Ovary (tissue), 9 donors: ENCODE measurements around the gene ORMDL2. TPM values are rescaled to one million over a fixed set of nuclear protein-coding genes. Genes with fewer than 3 reads are reported as not detected.

ENCODE experiments used
- DNase-seq, 5 donors: peaks; one replicate each; pipeline ENCODE4 v3.0.0-alpha.2; 2019 to 2020
- H3K27ac ChIP-seq, 2 donors: fragments of 200-600 bp; one replicate each; pipeline versions ENCODE4 v1.5.1 to v1.8.0; 2019 to 2022
- H3K27me3 ChIP-seq: fragments of 200-600 bp; one replicate; pipeline ENCODE4 v1.8.0; 2022
- H3K36me3 ChIP-seq: fragments of 200-600 bp; sonication (generic); one replicate; pipeline ENCODE4 v1.5.1; 2019
- H3K4me1 ChIP-seq: one replicate; pipeline ENCODE4 v1.8.1; 2013; ENCODE audit warnings: mild to moderate bottlenecking, moderate library complexity; ENCODE audit not compliant: insufficient read depth
- H3K4me3 ChIP-seq: fragments of 200-600 bp; sonication (generic); one replicate; pipeline ENCODE4 v1.5.1; 2017
- H3K9me3 ChIP-seq, 2 donors: fragments of 200-600 bp in 1 of 2; sonication (generic) in 1 of 2; one replicate each; pipeline versions ENCODE4 v1.5.1 to v1.8.1; 2013 to 2019; ENCODE audit warnings: mild to moderate bottlenecking in 1 of 2, moderate library complexity in 1 of 2
- EP300 ChIP-seq: sonication (generic); formaldehyde crosslinking; IDR thresholded peaks from one replicate; pipeline ENCODE4 v1.6.1; 2017; ENCODE audit warnings: antibody characterized with exemption
- POLR2A ChIP-seq: fragments of 450-650 bp; IDR thresholded peaks from one replicate; pipeline ENCODE4 v1.6.1; 2017; ENCODE audit warnings: antibody characterized with exemption, mild to moderate bottlenecking, moderate library complexity
- WGBS, 3 donors: extraction: QIAGEN DNeasy Blood & Tissue Kit in 1 of 3; methylation state at CpG; one replicate each; pipeline versions ENCODE4 v1.1.5 to v1.1.7; 2013 to 2017; 5-methylcytosine and 5-hydroxymethylcytosine counted together
- intact Hi-C, 4 donors: fragments of 100-400 bp; cut with DNase I; formaldehyde crosslinking; loops; one replicate each; pipeline versions ENCODE4 v1.11.0 to v1.15.1; 2022 to 2023
- polyA plus RNA-seq, 2 donors: library from polyadenylated mRNA; stranded (reverse); fragments of 200-250 nt in 1 of 2; fragments of 350-450 nt in 1 of 2; fragmentation: Illumina TruSeq in 1 of 2; extraction: RNeasy Lipid Tissue Mini Kit (QIAGEN cat#74804) in 1 of 2; gene quantifications; one replicate each; pipeline ENCODE4 v1.2.3, GENCODE V29; 2013 to 2014
- total RNA-seq, 7 donors: library from RNA; depleted of rRNA in 2 of 7; stranded (reverse); fragments of >200 nt in 2 of 7; fragmentation: NEBNext Ultra II Directional in 3 of 7; extraction: Animal tissue kit (Norgen Biotek cat#: 25700) in 3 of 7; gene quantifications; one replicate each; pipeline versions ENCODE4 v1.1.0 to v1.2.4, GENCODE V29; 2016 to 2023
- TF ChIP-seq, protein P1 (sequence below), 3 donors: fragments of 450-650 bp in 2 of 3; fragments of 200-600 bp in 1 of 3; IDR thresholded peaks; one replicate each; pipeline versions ENCODE4 v1.5.1 to v1.8.0; 2016 to 2022; ENCODE audit warnings: antibody characterized with exemption in 3 of 3, mild to moderate bottlenecking in 1 of 3
- donor health status: DM: no; HTN: no; CAD: no; lungs with moderate emphysema.
- donor health status: DM: no; HTN: no; CAD: no.
- donor health status: Bipolar disorder and iron deficiency.
- donor health status: DM: yes; HTN: yes; CAD: no.
- donor health status: DM: no; HTN: no; CAD: no.
- donor health status: DM: yes; HTN: yes; CAD: no.

ORMDL2 gene
- total and polyA plus RNA-seq, 9 donors: 8.6 to 38.9 (median 20.8) TPM

DNA sequence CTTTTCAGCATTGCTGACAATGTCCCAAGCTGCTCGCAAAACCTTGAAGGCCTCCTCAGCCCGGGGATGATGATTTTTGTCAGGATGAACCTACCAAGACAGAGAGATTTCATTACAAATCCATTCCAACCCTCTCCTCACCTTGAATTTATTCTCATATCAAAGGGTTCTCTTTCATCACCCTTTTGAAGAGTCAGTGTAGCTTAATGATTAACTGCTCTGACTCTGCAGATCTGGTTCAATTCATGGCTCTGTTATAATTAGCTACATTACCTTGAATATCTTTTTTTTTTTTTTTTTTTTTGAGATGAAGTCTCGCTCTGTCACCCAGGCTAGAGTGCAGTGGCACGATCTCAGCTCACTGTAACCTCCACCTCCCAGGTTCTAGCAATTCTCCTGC lies 5.6 kb downstream of the ORMDL2 start:
- no peak overlapping the region for H3K4me3 ChIP-seq
- intact Hi-C loops: no loop called here
- DNase-seq: no peak
- H3K36me3 ChIP-seq: no peaks in the 10 kb centered on the region
- TF ChIP-seq, protein P1, sequence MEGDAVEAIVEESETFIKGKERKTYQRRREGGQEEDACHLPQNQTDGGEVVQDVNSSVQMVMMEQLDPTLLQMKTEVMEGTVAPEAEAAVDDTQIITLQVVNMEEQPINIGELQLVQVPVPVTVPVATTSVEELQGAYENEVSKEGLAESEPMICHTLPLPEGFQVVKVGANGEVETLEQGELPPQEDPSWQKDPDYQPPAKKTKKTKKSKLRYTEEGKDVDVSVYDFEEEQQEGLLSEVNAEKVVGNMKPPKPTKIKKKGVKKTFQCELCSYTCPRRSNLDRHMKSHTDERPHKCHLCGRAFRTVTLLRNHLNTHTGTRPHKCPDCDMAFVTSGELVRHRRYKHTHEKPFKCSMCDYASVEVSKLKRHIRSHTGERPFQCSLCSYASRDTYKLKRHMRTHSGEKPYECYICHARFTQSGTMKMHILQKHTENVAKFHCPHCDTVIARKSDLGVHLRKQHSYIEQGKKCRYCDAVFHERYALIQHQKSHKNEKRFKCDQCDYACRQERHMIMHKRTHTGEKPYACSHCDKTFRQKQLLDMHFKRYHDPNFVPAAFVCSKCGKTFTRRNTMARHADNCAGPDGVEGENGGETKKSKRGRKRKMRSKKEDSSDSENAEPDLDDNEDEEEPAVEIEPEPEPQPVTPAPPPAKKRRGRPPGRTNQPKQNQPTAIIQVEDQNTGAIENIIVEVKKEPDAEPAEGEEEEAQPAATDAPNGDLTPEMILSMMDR (IDR thresholded peaks at IDR 0.05): no peak
- TF ChIP-seq EP300: no peak
- H3K27me3 ChIP-seq: no peaks in the 10 kb centered on the region
- WGBS, 3 donors: 87 to 89% (median 87%) methylated on average over 4 of the region's 4 CpGs
- no peak overlapping the region for H3K27ac ChIP-seq
- H3K9me3 ChIP-seq: no peaks in the 10 kb centered on the region
- H3K4me1 ChIP-seq: peaks cover 6% of the 10 kb centered on the region

DNA sequence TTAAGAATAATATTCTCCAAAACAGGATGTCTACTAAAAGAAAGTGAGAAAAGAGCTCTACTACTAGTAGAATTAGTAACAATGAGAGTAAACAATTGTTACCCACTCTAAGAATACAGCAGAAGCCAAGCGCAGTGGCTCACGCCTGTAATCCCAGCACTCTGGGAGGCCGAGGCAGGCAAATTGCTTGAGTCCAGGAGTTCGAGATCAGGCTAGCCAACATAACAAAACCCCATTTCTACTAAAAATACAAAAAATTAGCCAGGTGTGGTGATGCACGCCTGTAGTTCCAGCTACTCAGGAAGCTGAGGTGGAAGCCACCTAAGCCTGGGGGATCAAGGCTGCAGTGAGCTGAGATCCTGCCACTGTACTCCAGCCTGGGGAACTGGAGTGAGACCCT lies 6.9 kb downstream of the ORMDL2 start:
- intact Hi-C loops: loop anchor here in 2 of 4 donors (5.0 kb wide), 1 partner anchor 103 kb away; the partner anchor contains the start of gene PYM1 (in 2 of the 2)
- no peaks in the 10 kb centered on the region for H3K27me3 ChIP-seq
- no peak for DNase-seq
- TF ChIP-seq POLR2A: no peak
- no peak for TF ChIP-seq EP300
- TF ChIP-seq, protein P1 (IDR thresholded peaks at IDR 0.05): no peak
- no peak overlapping the region for H3K27ac ChIP-seq
- WGBS, 3 donors: 80 to 89% (median 81%) methylated on average over 5 of the region's 5 CpGs
- H3K9me3 ChIP-seq: no peaks in the 10 kb centered on the region
- no peaks in the 10 kb centered on the region for H3K36me3 ChIP-seq
- H3K4me3 ChIP-seq: no peak overlapping the region
- peaks cover 9% of the 10 kb centered on the region for H3K4me1 ChIP-seq

DNA sequence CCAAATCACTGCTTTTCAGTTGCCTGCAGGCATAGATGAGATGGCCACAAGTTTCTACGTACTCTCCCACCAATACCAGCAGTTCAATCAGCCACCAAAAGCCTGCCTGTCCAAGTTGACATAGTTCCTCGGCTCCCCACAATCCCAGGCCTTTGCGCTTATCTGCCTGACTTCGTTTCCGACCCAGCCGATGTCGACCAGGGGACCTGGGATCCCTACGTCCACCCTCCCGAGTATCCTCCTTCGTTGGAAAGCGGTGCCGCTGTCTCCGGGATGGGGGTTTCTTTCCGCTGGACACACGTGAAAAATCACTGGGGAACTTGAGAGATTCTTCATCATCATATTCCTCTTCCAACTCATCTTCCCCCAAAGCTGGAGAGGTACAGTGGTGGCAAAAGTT lies 10.0 kb downstream of the ORMDL2 start:
- peak in 1 of 5 donors; percentile 35 for DNase-seq
- Histone ChIP-seq H3K9me3 (no peaks in the 10 kb centered on the region), H3K27me3 (no peaks in the 10 kb centered on the region), H3K27ac (no peak overlapping the region), H3K4me1 (peaks cover 11% of the 10 kb centered on the region), H3K36me3 (no peaks in the 10 kb centered on the region), H3K4me3 (no peak overlapping the region)
- TF ChIP-seq POLR2A: no peak
- TF ChIP-seq, protein P1 (IDR thresholded peaks at IDR 0.05): no peak
- intact Hi-C loops: loop anchor here in 2 of 4 donors (5.0 kb wide), 1 partner anchor 99 kb away; the partner anchor contains the start of gene PYM1 (in 2 of the 2)
- WGBS, 3 donors: 85 to 90% (median 87%) methylated on average over 15 of the region's 15 CpGs

DNA sequence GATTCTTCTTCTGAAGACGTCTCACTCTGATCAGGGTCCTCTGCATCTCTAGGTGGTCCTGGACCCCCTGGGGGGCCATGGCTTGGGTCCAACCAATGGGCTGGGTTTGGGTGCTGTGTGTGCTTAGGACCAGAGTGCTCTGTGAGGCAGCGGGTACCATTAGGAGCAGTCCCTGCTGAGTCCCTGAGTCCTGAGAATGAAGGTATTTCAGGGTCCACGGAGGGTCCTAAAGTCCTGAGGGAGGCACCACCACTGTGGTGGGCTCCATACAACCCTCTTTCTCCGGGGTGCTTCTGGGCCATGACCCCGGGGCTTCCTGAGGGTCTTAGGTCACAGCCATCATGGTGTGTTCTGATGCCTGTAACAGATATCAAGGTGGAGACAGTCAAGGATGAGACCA lies 10.5 kb downstream of the ORMDL2 start:
- intact Hi-C loops: loop anchor here in 2 of 4 donors (5.0 kb wide), 1 partner anchor 99 kb away; the partner anchor contains the start of gene PYM1 (in 2 of the 2)

More for the DNA sequence above, 10.5 kb downstream of the ORMDL2 start:
- H3K27ac ChIP-seq: peak overlapping the region in 1 of 2 donors; percentile 77
- H3K4me1 ChIP-seq: peaks cover 13% of the 10 kb centered on the region
- no peak overlapping the region for H3K4me3 ChIP-seq
- 84 to 85% (median 85%) methylated on average over 5 of the region's 5 CpGs for WGBS, 3 donors
- no peaks in the 10 kb centered on the region for H3K9me3 ChIP-seq
- no peaks in the 10 kb centered on the region for H3K36me3 ChIP-seq
- no peaks in the 10 kb centered on the region for H3K27me3 ChIP-seq
- DNase-seq: peak in 4 of 5 donors; percentile 50 to 58 (median 56)
- TF ChIP-seq POLR2A (no peak), EP300 (no peak)
- TF ChIP-seq, protein P1 (IDR thresholded peaks at IDR 0.05): no peak
